HG03097 (cell line): ENCODE measurements around the gene CXorf49.
"Not testable (repeated sequence)": the region's sequence is repeated elsewhere in the genome, so short reads cannot be mapped to it uniquely, and the experiment has no call there.

Experiments
- ATAC-seq: cut with Tn5 transposase; IDR thresholded peaks from one replicate; pipeline ENCODE4 v1.9.1; 2021; ENCODE audit not compliant: unreplicated experiment, low FRiP score

Gene CXorf49

DNA sequence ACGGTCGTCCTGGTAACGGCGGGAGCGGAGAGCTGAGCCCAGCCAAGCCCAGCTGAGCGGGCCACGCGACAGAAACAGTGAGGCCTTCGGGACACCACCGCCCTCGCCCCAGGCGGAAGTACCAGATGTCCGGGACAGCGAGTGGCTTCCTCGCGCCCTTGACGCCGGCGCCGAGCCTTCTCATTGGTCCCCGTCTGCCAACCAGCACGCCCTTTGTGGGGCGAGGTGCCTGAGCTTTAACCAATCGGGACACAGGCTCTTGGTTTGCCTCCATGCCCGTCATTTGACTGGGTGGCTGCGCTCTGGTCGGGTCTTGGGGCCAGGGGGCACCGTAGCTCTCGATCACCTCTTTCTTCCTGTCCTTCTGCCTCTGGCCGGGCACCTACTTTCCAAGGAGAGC lies at the start of gene CXorf49:
CXorf49 (minus strand) TSS at position 101 of the 400 bp plus-strand sequence. CDS start 134 bp downstream, outside the sequence.
- not testable (repeated sequence) for ATAC-seq

DNA sequence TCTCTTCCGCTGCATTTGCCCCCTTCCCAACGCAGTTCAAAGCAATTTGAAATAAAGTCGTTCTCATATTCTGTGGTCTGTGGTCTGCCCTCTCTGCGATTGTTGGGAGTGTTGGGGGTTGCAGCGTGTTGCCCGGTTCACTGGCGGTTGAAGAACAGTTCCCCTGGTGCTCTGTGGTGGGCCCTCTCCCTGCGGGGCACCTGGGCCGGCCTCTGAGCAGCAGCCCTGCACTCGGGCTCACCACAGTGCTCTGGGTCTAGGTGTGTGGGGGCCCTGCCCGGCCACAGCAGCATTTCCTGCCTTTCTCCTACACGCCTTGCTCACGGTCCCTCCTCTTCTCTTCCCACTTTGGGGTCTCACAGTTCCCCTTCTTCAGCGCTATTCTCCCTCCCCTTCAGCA lies 49.0 kb upstream of the CXorf49 start:
- not testable (repeated sequence) for ATAC-seq

- ATAC-seq = not testable (repeated sequence)
Measured at GRCh38 chrX:71765613-71766012, 47.5 kb upstream of the CXorf49 start.

DNA sequence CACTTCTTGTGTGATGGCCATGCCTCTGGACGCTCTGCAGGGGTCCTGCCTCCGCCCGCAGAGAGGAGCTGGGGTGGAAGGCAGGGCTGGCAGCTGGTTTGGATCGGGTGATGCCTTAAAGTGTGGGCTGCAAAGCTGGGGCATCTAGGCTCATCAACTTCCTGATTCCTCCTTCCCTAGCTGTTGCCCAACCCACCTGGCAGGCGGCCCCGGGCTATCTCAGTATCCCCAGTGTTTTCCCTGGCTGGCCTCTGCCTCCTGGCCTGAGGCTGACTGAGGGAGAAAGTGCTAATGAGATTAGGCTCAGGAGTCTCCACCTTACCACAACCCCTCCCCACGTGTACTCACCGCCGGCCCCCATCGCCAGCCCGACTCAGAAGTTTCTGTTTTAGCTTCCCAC lies 46.7 kb upstream of the CXorf49 start:
- ATAC-seq = not testable (repeated sequence)

- not testable (repeated sequence) for ATAC-seq
Measured at GRCh38 chrX:71763049-71763448, 45.0 kb upstream of the CXorf49 start, which contains the start of gene CXorf49B. Gene CXorf49B (plus strand): TSS chrX:71763349. CDS start chrX:71763424, 75 bp downstream.

DNA sequence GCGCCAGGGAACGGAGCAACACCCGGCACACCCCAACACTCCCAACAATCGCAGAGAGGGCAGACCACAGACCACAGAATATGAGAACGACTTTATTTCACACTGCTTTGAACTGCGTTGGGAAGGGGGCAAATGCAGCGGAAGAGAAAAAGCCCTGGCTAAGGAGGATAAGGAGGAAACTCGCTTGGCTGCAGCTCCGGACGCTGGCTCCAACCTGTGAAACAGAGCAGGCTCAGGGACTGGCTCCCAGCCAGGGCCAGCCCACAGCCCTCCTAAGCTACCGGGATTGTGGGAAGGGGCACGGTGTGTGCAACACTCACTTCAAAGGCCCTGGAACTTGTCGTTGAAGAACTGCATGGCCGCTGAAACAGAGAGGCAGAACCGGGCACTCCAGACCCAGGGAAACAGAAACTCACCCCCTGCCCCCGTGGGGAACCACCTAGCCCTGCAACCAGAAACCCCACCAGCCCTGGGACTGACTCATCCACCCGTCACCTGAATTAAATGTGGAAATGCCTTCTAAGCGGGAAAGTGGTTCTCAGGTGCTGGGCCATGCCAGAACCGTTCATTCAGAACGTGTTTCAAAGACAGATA lies 42.7 kb upstream of the CXorf49 start:
- ATAC-seq = not testable (repeated sequence)

DNA sequence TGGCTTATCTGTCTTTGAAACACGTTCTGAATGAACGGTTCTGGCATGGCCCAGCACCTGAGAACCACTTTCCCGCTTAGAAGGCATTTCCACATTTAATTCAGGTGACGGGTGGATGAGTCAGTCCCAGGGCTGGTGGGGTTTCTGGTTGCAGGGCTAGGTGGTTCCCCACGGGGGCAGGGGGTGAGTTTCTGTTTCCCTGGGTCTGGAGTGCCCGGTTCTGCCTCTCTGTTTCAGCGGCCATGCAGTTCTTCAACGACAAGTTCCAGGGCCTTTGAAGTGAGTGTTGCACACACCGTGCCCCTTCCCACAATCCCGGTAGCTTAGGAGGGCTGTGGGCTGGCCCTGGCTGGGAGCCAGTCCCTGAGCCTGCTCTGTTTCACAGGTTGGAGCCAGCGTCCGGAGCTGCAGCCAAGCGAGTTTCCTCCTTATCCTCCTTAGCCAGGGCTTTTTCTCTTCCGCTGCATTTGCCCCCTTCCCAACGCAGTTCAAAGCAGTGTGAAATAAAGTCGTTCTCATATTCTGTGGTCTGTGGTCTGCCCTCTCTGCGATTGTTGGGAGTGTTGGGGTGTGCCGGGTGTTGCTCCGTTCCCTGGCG lies 2.3 kb upstream of the CXorf49 start:
- ATAC-seq = not testable (repeated sequence)

- ATAC-seq = not testable (repeated sequence)
Measured at GRCh38 chrX:71719195-71719594, 1.1 kb upstream of the CXorf49 start.

DNA sequence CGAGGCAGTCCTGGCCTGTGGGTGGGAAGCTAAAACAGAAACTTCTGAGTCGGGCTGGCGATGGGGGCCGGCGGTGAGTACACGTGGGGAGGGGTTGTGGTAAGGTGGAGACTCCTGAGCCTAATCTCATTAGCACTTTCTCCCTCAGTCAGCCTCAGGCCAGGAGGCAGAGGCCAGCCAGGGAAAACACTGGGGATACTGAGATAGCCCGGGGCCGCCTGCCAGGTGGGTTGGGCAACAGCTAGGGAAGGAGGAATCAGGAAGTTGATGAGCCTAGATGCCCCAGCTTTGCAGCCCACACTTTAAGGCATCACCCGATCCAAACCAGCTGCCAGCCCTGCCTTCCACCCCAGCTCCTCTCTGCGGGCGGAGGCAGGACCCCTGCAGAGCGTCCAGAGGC lies 1.8 kb downstream of the CXorf49 start:
- ATAC-seq = not testable (repeated sequence)

DNA sequence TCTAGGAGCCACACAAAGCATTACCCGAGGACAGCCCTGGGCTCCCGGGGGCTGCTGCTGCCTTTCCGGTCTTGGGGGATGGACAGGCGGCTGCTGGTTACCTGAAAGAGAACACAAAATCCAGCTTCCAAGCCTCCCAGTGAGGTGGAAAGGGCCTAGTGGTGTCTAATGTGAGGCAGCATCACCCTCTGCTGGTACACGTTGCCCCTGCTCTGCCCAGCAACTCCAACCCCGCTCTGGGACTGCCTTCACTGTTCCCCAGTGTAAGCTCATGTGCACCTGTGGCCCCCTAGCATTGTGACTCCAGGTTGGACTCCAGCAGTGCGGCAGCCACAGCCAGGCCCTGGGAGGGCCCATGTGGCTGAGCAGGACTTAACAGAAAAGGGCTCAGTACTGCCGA lies 2.5 kb downstream of the CXorf49 start:
- not testable (repeated sequence) for ATAC-seq

GRCh38 chrX:71714064-71714463 lies 4.0 kb downstream of the CXorf49 start:
- ATAC-seq = not testable (repeated sequence)

DNA sequence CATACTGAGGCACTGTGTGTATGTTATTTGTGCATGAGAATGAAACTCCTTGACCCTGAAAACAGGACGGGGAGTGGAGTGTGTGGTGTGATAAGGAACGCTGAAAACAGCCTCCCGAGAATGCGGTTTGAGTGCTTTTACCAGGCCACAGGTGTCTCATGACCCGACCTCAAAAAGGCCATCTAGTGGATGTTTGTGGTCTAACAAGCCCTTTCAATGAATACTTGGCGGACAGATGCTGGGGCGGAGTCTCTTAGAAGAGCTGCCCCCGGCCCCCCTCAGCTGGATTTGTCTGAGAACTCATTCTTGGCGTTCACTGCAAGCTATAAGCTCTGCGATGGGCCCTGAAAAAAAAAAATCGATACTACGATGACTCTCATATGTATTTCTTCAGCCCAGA lies 15.2 kb downstream of the CXorf49 start:
- ATAC-seq = not testable (repeated sequence)

GRCh38 chrX:71699023-71699344 lies 19.1 kb downstream of the CXorf49 start:
- not testable (repeated sequence) for ATAC-seq

DNA sequence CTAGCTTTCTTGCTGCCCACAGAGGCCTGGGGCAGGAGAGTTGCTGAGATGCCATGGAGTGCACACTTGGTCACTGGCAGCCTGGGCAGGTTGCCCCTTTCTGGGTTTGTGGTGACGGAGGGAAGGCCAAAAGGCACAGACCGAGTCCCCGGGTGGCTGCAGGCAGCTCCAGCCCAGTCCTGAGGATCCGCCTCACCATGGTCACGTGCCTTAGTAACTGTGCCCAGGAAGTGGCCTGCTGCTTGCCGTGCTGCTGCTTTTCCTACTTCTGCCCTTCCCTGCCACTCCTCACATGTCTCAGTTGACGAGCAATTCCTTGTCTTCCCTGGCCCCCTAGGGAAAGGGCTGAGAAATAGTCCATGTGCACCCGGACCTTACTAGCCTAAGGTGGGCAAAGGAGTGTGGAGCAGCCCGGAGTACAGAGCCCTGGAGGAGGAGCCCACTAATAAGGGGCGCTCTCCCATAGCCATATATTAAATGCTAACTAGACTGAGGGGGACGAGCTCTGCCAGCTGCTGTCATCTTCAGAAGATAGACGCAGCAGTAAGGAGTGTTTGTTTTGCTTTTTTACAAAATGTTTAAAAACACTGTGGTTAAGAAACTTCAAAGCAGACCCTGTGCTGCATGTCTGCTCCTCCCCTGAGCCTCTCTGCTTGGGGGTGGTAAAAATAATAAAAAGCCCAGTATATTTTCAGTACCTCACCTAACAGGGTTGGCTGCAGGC lies 19.6 kb downstream of the CXorf49 start:
- ATAC-seq = not testable (repeated sequence)

DNA sequence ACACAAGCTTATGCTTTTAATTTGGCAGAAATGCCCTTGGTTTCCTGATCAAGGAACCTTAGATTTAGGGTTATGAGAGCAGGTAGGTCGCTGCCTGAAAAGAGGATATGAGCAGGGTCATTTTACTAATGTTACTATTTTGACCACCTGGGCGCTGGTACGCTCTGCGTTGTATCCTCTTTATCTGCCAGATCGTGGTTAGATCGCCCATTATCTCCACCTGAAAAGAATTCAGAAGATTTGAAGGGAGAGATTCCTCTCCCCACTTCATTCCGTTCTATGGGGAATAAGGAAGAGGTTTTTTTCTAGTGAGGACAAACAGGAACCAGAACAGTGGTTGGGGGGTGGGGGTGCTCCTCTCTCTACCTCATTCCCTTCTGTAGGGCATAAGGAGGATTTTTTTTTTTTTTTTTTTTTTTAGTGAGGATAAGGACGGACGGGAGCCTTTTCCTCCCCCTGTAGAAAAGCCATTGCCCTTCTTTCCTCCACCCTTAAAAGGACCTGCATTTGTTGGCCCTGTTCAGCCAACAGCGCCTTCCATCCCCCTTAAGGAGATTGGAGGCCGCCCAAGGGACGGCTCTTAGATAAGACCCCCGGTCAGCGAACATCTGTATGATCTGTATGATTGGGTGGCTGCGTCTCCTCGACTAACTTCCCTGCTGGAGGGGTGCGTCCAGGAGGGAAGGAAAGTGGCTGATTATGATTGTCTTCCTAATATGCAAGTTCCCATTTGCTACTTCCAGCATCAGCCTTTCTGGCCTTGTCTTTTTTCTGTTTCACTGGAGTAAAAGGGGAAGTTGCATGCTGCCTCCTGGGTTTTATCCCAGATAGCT lies 20.4 kb downstream of the CXorf49 start:
- not testable (repeated sequence) for ATAC-seq

- ATAC-seq = peak; percentile 54
Measured at GRCh38 chrX:71696641-71697465, 21.2 kb downstream of the CXorf49 start.

GRCh38 chrX:71679575-71680207 lies 38.4 kb downstream of the CXorf49 start:
- ATAC-seq = no peak

DNA sequence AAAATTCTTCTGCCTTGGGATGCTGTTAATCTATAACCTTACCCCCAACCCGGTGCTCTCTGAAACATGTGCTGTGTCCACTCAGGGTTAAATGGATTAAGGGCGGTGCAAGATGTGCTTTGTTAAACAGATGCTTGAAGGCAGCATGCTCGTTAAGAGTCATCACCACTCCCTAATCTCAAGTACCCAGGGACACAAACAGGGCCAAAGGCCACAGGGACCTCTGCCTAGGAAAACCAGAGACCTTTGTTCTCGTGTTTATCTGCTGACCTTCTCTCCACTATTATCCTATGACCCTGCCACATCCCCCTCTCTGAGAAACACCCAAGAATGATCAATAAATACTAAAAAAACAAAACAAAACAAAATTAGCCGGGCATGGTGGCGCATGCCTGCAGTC lies 40.9 kb downstream of the CXorf49 start:
- ATAC-seq = not testable (repeated sequence)

GRCh38 chrX:71676068-71676795 lies 41.9 kb downstream of the CXorf49 start:
- not testable (repeated sequence) for ATAC-seq
